Epithelial cell of proximal tubule (primary cell): ENCODE measurements around the gene TNFAIP8. TPM values are rescaled to one million over a fixed set of nuclear protein-coding genes. Genes with fewer than 3 reads are reported as not detected.

ENCODE experiments used
- DNase-seq: peaks from one replicate; pipeline ENCODE4 v3.0.0-alpha.2; 2011; ENCODE audit warnings: low read depth
- H3K4me3 ChIP-seq: 2 replicates; pipeline ENCODE4 v1.5.1; 2011; ENCODE audit warnings: low read depth, mild to moderate bottlenecking, low read length
- CTCF ChIP-seq: conservative IDR thresholded peaks from 2 replicates; pipeline ENCODE4 v1.5.1; 2012; ENCODE audit warnings: low read depth, mild to moderate bottlenecking, low read length
- total RNA-seq: library from RNA; depleted of rRNA; stranded (reverse); fragments of >200 nt; gene quantifications from 2 replicates; pipeline ENCODE4 v1.2.3, GENCODE V29; 2015

The TNFAIP8 gene
- total RNA-seq, 1 donor from 2014 or later = 60.9 TPM

GRCh38 chr5:119374901-119375300 is 19.1 kb downstream of the TNFAIP8 start:
- H3K4me3 ChIP-seq = no peak overlapping the region
- DNase-seq = no peak
- no peak for TF ChIP-seq CTCF

GRCh38 chr5:119377066-119377465 is 21.2 kb downstream of the TNFAIP8 start:
- no peak overlapping the region for H3K4me3 ChIP-seq
- TF ChIP-seq CTCF = no peak
- DNase-seq = no peak

- no peak for TF ChIP-seq CTCF
- no peak overlapping the region for H3K4me3 ChIP-seq
- no peak for DNase-seq
These were observed 22.4 kb downstream of the TNFAIP8 start for GRCh38 chr5:119378075-119378700.

GRCh38 chr5:119379096-119379495 is 23.3 kb downstream of the TNFAIP8 start:
- TF ChIP-seq CTCF = no peak
- no peak overlapping the region for H3K4me3 ChIP-seq
- DNase-seq = no peak

GRCh38 chr5:119379942-119380547 is 24.2 kb downstream of the TNFAIP8 start:
- no peak overlapping the region for H3K4me3 ChIP-seq
- TF ChIP-seq CTCF = no peak
- no peak for DNase-seq

GRCh38 chr5:119382169-119382568 is 26.4 kb downstream of the TNFAIP8 start:
- no peak for DNase-seq
- no peak overlapping the region for H3K4me3 ChIP-seq
- TF ChIP-seq CTCF = no peak

- TF ChIP-seq CTCF = no peak
- no peak overlapping the region for H3K4me3 ChIP-seq
These were observed 27.2 kb downstream of the TNFAIP8 start for GRCh38 chr5:119383008-119383407.

More at GRCh38 chr5:119383008-119383407, 27.2 kb downstream of the TNFAIP8 start:
- DNase-seq = no peak
